HG02970 (cell line): ENCODE results near the gene FAM83E.

ENCODE experiments used
- ATAC-seq: cut with Tn5 transposase; IDR thresholded peaks from one replicate; pipeline ENCODE4 v1.9.1; 2021; ENCODE audit warnings: mild to moderate bottlenecking, moderate library complexity, moderate number of reproducible peaks; ENCODE audit not compliant: unreplicated experiment, low FRiP score

Gene FAM83E

DNA sequence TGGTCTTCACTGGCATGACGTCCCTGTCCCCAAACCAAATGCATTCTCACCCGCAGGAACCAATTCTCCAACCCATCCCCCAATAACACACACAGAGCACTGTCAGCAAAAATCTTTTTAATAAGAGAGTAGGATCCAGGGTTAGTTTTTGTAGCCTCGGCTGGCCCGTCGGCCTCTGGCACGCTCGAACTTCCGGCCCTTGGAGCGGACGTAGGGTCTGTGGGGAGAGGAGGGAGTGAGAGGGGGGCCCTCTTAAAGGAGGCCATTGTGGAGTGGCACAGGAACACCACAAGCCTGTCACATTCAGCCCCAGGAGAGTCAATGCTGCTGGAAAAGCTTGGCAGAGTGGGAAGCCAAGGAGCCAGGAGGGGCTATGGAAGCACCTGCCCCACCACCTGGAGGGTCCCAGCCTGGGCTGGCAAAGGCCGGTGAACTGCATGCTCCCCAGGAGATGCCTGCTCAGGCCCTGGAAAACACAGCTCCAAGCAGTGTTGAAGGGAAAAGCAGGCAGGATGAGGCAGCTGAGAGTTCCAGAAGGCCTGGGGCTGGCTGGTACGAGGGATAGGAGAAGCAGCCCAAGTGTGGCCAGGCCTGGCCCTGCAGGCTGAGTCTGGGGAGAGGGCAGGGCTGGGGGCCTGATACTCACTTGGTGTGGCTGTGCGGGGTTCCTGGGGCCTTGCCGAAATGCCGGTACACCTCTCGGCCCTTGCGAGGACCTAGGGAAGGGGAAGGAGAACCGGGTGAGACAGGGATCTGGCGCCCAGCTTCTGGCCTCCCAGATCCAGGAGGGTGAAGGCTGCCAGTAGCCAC is 560 bp upstream of the FAM83E start:
- no peak for ATAC-seq

DNA sequence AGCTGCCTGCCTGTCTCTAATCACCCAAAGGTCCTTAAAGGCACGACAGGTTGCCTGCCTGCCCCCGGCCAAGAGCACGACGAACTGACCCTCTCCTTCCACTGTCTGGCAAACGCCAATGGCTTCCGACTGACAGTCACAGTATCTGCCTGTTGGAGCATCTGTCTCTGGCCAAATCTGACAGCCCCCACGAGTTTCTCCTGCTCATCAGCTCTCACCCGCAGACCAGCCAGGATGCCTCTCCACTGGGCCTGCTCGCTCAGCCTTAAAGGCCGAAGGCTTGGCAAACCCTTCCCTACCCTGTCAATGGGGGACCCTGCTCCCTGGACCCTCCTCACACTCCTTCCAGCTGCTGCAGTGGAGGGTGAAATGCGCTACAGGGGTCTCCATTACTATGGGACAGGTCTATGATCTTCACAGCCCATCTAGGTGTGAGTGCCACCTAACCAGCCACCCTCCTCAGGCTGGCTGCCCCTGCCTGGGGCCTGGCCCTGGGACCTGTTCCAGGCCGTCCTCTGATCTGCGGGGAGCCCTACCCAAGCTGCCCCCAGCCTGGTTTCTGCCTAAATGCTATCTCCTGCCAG is 932 bp downstream of the FAM83E start:
- ATAC-seq: no peak

DNA sequence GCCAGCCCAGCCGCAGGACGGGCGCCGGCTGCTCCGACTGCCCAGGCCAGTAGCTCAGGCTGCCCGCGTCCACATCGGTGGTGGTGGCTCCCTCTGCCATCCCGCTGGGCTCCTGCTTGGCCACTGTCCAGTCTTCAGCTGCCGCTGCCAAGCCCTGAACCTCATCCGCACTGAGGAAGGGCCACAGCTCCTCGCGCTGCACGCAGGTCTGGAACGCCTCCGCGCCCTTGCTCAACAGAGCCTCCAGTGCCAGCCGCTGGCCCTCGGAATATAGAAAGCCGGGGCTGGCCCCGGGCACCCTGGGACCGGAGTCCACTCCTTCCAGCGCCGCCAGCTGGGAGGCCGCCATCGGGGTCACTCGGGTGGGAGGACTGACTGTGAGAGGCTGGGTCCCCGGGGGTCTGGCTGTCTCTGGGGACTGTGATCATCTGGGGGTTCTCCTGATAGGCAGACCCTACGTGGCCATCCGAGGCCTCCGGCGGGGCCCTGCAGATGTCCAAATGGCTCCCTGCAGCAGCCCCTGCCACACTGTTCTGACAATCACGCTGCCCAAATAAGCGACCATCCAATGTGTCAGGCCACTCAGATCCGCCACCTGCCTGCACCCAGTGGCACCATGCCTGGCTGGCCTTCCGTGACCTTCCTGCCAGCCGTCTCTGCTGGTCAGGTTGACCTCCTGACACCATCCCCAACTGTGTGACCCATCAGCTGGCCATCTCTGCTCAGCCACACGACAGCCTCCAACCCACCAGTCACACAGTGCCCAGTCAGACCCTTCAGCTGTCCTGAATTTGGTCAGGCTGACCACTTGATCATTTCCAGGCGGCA is 1.6 kb downstream of the FAM83E start:
- no peak for ATAC-seq

DNA sequence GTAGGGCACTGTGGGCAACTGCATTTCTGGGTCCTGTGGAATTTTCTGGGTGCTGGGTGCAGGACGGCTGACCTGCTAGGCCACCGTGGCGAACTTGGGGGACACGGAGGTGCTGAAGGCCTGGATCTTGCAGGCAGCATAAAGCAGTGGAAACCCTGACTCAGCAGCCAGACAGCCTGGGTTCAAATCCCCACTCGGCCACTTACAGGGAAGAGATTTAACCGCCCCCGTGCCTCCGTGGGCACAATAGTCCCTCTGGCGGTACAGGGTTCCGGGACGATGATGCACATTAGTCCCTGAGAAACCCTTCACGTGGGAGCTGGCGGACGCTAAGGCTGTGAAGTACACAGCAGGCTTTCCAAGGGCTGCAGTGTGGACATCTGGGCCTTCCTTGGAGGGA is 3.0 kb downstream of the FAM83E start:
- no peak for ATAC-seq

DNA sequence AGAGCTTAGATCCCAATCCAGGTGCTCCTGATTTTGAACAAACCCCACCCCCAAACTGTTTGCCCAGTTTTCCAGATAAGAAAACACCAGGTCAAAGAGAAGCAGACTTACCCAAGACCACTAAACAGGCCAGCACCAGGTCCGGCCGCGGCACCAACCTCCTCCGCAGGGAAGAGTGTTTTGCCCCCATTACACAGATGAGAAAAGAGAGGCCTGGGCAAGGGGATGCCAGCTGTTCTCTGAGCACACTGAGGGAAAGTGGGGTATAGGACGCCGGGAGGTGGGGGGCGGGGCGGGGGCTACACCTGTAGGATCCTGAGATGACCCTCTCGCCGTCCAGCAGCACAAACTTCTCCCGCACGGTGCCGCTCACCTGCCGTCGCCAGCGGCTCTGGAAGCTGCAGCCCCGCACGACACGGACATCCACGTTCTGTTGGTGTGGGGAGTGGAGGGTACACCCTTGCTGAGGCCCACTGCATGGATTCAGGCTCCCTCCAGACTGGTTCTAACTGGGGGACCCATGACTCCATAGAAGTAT is 5.2 kb downstream of the FAM83E start:
- no peak for ATAC-seq

DNA sequence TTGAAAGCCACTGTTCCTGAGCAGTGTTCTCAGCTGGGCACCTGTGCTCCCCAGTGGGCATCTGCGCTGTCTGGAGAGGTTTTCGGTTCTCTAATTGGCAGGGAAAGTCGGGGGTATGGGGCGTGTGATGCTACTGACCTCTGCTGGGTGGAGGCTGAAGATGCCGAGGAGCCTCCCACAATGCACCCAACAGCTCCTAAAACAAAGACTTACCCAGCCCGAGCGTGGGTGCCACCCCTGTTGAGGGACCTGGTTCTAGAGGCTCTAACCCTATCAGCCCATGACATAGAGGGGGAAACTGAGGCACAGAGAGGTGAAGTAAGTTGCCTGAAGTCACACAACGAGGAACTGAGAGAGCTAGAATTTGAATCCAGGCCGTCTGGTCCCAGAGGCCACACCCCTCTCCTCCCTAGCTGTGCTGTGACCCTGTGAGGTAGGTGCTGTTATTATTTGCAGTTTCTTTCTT is 6.0 kb downstream of the FAM83E start:
- no peak for ATAC-seq

DNA sequence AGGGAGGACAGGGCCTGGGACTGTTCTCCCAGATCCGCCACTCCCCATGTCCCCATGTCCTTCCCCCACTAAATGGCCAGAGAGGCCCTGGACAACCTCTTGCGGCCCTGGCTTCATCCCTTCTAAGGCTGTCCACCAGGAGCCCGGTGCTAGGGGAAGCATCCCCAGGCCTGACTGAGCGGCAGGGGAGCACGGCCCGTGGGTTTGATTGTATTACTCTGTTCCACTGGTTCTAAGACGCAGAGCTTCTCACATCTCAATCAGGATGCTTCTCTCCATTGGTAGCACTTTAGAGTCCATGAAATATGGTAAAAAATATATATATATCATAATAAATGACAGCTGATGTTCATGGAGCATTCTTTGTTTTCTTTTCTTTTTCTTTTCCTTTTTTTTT is 7.5 kb downstream of the FAM83E start:
- ATAC-seq: no peak

DNA sequence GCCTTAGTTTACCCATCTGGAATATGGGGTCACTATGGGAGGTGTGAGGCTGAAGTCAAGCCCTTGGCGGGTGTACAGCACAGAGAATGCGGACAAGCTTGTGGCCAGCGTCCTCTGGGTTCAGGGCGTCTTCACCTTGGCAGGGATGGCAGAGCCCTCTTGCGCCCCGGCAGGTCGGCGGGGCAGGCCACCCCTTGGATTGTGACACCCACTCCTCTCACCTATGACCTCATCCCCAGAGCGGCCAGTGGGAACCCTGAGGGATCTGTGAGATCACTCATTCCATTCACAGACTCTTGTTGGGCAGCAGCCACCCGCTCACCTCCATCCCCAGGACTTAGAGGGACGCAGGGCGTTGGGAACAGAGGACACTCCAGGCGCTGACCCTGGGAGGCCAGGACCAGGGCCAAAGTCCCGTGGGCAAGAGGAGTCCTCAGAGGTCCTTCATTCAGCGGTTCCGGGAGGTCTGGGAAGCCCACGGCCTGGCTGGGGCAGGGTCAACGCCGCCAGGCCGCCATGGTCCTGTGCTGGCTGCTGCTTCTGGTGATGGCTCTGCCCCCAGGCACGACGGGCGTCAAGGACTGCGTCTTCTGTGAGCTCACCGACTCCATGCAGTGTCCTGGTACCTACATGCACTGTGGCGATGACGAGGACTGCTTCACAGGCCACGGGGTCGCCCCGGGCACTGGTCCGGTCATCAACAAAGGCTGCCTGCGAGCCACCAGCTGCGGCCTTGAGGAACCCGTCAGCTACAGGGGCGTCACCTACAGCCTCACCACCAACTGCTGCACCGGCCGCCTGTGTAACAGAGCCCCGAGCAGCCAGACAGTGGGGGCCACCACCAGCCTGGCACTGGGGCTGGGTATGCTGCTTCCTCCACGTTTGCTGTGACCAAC is 8.2 kb downstream of the FAM83E start, which contains the start of gene SPACA4:
Gene SPACA4, plus strand, starts transcription at position 280 of the 896 bp plus-strand sequence. Its CDS starts 237 bp downstream, at position 517.
- no peak for ATAC-seq

DNA sequence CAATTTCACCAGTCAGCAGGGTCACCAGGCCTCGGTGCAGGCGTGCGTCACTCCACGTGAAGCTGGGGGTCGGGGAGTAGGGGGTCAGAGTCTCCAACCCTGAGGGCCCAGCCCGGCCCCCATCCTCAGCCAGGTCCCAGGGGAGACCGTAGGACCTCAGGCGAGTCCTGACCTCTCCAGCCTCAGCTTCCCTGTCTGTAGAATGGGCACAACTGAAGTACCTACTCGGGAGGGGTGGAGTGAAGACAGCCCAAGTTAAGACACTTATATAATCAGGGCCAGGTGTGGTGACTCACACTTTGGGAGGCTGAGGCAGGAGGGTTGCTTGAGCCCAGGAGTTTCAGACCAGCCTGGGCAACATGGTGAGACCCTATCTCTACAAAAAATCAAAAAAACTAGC is 11.0 kb downstream of the FAM83E start:
- ATAC-seq: no peak

DNA sequence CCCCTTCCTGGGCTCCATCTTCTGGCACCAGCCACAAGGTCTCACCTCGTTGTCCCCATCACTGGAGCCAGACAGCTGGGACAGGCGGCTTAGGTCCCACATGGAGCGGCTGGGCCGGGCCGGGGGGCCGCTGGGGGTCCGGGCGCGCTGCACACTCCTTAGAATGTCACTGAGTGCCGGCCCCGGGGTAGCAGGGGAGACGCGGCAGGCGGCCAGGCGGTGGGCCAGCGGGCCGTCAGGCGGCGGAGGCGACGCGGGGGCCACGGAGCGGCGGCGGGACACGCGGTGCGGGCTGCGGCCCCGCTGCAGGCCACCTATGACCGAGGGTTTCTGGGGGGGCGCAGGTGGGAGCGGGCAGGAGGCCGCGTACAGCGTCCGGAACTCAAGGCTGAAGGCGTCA is 11.4 kb downstream of the FAM83E start:
- ATAC-seq: no peak

DNA sequence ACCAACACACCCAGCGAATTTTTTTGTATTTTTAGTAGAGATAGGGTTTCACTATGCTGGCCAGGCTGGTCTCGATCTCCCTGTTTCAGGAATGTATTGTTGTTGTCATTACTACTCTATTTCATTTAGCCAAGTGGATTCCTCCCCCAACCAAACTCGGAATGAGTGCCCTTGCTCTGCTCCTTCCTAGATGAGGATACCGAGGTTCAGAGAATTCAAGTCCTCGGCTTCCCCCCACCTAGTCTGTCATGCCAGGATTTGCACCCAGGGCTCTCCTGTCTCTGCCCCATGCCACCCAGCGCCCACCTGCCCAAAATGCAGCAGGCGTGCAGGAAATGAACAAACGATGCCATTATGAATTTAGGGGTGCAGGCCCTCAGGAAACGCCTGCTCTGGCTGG is 11.9 kb downstream of the FAM83E start:
- no peak for ATAC-seq

DNA sequence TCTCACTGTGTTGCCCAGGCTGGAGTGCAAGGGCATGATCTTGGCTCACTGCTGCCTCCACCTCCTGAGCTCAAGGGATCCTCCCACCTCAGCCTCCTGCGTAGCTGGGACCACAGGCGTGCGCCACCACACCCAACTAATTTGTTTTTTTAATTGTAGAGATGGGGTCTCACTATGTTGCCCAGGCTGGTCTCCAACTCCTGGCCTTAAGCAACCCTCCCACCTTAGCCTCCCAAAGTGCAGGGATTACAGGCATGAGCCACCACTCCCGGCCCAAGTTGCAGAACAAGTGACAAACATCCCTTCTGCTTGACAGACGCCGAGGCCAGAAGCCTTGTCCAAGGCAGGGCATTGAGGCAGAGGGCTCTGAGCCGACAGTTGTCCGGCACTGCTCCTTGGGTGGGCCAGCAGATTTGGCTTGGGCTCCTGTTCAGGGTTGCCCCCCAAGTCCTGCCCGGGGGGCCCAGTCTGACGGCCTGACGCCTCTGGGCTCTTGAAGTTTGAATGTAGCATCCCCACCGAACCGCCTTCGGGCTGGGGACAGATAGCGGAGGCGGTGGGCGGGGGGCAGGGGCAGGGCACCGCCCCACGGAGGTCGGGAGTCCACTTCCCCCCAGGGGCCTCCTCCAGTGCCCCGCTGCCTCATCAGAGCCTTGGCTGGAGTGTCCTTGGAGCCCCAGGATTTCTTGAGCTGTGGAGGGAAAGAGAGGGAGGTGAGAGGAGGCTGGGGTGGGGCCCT is 14.0 kb downstream of the FAM83E start:
- ATAC-seq: no peak

DNA sequence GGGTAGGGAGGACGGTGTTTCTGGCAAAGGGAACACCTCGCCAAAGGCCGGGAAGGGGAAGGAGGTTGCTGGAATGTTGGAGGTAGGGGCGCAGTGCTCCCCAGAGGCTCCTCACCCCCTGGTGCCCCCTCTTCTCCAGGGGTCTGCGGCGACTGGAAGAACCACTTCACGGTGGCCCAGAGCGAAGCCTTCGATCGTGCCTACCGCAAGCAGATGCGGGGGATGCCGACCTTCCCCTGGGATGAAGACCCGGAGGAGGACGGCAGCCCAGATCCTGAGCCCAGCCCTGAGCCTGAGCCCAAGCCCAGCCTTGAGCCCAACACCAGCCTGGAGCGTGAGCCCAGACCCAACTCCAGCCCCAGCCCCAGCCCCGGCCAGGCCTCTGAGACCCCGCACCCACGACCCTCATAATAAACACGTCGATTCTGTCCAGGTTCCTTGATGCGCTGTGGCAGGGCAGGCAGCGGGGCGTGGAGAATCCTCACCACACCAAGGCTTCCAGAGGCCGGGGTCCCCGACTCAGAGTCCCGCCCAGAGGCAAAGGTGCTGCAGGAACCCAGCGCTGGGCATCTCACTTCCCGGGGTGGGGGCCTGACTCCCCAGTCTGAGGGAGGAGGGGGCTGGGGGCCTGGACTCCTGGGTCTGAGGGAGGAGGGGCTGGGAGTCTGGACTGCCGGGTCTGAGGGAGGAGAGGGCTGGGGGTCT is 15.7 kb downstream of the FAM83E start:
- no peak for ATAC-seq

DNA sequence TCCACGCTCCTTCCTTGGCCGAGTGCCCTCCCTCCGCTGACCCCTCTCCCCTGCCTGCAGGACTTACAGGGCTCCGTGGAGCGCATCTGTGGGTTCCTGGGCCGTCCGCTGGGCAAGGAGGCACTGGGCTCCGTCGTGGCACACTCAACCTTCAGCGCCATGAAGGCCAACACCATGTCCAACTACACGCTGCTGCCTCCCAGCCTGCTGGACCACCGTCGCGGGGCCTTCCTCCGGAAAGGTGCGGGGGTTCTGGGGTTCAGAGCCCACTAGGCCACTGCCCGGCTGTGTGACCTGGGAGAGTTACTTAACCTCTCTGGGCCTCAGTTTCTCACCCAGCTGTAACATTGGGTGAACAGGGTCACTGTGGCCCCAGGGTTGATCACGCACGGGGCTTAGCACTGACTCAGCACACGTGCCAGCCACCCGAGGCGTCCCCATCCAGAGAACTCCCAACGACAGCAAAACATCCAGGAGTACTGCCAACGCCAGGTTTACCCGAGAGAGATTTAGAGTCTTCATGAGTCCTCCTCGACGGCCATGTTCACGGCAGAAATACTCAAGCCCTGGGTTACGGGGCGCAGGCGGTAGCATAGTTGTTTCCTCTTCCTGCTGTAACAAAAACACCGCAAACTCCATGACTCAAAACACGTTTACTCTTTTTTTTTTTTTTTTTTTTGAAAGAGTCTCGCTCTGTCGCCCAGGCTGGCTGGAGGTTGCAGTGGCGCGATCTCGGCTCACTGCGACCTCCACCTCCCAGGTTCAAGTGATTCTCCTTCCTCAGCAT is 18.0 kb downstream of the FAM83E start:
- no peak for ATAC-seq

DNA sequence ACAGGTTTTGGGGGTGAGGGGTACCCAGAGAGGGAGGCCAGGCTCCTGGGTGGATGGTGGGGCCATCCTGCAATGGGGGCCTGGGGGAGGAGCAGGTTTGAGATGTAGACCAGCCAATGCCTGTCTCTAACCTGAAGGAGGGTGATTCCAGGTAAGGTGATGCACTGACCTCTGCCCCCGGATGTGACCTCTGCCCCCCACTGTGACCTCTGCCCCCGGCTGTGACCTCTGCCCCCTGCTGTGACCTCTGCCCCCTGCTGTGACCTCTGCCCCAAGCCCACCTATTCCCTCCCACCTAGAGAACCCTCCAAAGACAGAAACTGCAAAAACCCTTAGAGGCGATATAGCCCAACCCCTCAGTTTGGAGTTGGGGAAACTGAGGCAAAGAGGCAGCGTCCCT is 18.6 kb downstream of the FAM83E start:
- no peak for ATAC-seq

DNA sequence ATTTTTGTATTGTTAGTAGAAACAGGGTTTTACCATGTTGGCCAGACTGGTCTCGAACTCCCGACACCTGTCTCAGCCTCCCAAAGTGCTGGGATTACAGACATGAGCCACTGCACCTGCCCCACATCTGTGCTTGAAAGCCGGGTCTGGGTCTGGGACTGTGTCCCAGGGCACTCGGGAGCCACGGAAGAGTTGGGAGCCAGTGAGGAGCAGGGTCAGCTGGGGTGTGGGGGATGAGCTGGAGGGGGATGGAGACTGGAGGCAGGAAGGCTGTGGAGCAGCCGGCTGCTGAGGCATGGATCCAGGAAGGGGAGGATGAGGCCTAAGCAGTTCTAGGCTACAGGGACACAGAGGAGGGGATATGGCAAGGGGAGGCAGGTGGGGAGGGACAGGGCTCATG is 19.0 kb downstream of the FAM83E start:
- ATAC-seq: no peak

DNA sequence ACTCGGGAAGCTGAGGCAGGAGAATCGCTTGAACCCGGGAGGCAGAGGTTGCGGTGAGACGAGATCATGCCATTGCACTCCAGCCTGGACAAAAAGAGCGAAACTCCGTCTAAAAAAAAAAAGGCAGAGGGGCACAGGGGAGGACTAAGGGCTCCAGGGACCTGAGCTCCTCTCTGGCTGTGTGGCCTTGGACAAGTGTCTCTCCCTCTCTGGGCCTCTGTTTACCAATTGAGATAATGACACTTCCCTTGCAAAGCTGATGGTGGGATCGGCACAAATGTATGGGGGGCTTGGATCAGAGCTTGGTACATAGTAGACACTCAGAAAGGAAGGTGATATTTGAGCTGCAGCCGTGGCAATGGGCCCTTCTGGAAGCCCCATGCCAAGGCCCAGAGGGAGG is 19.7 kb downstream of the FAM83E start:
- ATAC-seq: no peak

DNA sequence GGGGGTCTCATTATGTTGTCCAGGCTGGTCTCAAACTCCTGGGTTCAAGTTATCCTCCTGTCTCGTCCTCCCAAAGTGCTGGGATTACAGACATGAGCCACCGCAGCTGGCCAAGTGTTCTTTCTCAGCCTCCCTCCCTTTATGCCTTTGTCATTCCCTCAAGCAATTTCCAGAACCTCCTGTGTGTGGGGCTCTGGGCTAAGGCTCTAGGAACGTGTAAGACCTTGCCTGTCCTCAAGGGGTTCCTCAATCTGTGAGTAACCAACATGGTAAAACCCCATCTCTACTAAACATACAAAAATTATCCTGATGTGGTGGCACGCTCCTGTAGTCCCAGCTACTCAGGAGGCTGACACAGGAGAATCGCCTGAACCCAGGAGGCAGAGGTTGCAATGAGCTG is 23.9 kb downstream of the FAM83E start:
- no peak for ATAC-seq
